GM19035 (cell line): ENCODE results near the gene SLC3A2.
A peak's percentile ranks its signal among the peaks of the same experiment; 100 is the strongest.
"Not testable (repeated sequence)": the region's sequence is repeated elsewhere in the genome, so short reads cannot be mapped to it uniquely, and the experiment has no call there.

Source experiments
- ATAC-seq: cut with Tn5 transposase; IDR thresholded peaks from one replicate; pipeline ENCODE4 v1.9.1; 2021; ENCODE audit not compliant: unreplicated experiment

Gene SLC3A2

DNA sequence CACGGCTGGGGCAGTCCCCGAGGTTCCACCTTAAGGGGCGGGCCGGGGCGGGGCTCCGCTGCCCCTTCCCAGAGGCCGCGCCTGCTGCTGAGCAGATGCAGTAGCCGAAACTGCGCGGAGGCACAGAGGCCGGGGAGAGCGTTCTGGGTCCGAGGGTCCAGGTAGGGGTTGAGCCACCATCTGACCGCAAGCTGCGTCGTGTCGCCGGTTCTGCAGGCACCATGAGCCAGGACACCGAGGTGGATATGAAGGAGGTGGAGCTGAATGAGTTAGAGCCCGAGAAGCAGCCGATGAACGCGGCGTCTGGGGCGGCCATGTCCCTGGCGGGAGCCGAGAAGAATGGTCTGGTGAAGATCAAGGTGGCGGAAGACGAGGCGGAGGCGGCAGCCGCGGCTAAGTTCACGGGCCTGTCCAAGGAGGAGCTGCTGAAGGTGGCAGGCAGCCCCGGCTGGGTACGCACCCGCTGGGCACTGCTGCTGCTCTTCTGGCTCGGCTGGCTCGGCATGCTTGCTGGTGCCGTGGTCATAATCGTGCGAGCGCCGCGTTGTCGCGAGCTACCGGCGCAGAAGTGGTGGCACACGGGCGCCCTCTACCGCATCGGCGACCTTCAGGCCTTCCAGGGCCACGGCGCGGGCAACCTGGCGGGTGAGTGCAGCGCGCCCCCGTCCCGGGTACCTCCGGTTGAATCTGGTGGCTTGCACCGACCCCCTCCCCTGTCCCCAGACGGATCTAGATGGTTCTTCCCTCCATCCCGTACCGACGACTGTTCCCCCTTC, at the start of gene SLC3A2:
Gene SLC3A2, plus strand, starts transcription at position 94 of the 776 bp plus-strand sequence. Its CDS starts 128 bp downstream, at position 222.
- ATAC-seq = peak; percentile 78

DNA sequence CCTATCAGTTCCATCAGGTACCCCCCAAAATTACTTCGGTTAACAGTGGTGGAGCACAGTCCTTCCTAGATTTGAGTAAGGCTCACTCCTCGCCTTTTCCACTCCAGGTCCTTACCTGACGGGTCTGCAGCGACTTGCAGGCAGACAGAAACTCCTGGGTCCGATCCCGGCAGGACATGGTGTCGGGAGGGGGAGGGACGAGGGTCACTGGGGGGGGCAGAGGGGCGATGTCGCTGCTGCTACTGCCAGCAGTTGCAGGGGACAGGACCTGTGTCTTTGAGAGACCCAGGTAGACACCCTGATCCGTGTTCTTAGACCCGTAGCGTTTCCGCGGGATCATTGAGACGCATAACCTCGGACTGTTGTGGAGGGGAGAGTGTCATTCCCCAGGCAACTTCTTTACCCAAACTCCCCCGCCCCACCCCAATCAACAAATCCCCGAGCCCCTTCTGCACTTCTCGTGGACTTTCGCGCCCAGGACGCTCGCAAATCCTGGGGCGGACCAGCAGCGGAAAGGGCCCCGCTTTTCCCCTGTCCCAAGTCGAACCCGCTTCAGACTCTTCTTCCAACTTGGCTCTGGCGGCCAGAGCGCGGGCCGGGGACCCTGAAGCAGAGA, 49.7 kb upstream of the SLC3A2 start:
- ATAC-seq = no peak

- peak; percentile 79 for ATAC-seq
Measured at GRCh38 chr11:62831520-62832335, 49.0 kb upstream of the SLC3A2 start, which contains the start of gene STX5. STX5 (minus strand) TSS chr11:62832051; CDS start chr11:62831243, 808 bp downstream.

DNA sequence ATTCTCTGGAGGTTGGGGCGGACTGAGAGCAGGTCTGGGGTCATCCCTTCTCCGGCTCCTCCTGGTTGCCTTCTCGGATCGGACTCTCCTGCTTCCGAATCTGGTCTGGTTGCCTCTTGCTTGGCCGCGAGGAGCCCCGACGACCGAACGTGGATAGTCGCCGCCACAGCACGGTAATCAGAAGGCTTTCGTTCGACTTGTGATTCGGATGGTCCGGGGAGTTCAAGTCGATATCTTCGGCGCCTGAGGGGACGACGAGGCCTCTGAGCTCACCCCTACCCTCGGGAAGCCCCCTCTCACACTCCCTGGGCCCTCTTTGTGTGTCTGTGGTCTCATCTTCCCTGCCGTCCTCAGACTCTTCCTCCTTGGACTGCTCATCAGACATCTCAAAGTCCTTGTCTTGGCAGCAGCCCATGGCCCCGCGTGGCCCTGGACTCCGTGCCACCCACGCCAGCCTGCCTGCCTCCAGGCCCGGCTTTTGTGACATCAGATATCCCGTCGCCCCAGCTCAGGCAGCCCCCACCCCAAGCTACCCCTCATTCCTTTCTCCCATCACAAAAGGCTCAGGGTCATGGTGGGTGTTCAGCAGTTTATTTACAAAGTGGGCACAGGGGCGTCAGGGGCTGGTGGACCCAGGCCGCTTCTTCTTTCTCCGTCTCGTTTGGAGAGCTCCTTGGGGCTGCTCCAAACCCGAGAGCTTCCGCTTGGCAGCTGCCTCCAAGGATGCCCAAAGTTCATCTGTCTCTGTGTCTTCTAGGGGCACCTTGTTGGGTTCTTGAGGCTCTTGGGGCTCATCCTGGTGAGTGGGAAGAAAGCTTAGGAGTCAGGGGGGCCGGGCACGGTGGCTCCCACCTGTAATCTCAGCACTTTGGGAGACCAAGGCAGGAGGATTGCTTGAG, 48.1 kb upstream of the SLC3A2 start, which contains the start of gene TEX54:
Gene TEX54, minus strand, starts transcription at position 506 of the 899 bp plus-strand sequence.
- ATAC-seq = peak; percentile 13

DNA sequence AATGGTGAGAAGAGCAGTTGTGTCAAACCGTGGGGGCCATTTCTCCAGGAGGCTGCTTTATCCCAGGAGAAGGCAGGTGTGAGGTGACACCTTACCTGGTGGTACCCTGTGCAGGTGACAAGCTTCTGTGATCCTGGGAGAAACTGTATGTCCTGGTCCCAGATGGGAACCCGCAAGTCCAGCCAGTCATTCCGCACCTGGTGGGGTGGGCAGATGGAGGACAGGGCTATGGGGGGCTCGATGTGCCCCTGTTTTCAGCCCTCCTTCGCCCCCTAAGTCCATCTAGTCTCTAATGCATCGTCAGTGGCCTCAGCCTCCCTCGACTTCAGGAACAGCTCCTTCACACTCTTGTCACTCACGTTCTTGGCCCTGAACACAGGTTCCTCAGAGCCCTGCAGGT, 45.4 kb upstream of the SLC3A2 start:
- ATAC-seq = no peak

GRCh38 chr11:62839050-62839945, 41.4 kb upstream of the SLC3A2 start, which contains the start of gene WDR74:
WDR74 (minus strand) TSS chr11:62839590; CDS start chr11:62839570, 20 bp downstream.
- ATAC-seq = peak; percentile 41

DNA sequence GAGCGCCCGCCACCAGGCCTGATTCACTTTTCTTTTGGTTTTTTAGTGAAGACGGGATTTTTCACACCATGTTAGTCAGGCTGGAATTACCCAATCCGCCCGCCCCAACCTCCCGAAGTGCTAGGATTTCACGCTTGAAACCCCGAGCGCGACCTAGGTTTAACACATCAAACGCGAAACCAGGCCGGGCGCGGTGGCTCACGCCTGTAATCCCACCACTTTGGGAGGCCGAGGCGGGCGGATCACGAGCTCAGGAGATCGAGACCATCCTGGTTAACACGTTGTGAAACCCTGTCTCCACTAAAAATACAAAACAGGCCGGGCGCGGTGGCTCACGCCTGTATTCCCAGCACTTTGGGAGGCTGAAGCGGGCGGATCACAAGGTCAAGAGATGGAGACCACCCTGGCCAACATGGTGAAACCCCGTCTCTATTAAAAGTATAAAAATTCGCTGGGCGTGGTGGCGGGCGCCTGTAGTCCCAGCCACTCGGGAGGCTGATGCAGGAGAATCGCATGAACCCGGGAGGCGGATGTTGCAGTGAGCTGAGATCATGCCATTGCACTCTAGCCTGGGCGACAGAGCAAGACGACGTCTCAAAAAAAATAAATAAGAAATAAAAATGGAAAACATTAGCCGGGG, 39.9 kb upstream of the SLC3A2 start:
- peak; percentile 4 for ATAC-seq

DNA sequence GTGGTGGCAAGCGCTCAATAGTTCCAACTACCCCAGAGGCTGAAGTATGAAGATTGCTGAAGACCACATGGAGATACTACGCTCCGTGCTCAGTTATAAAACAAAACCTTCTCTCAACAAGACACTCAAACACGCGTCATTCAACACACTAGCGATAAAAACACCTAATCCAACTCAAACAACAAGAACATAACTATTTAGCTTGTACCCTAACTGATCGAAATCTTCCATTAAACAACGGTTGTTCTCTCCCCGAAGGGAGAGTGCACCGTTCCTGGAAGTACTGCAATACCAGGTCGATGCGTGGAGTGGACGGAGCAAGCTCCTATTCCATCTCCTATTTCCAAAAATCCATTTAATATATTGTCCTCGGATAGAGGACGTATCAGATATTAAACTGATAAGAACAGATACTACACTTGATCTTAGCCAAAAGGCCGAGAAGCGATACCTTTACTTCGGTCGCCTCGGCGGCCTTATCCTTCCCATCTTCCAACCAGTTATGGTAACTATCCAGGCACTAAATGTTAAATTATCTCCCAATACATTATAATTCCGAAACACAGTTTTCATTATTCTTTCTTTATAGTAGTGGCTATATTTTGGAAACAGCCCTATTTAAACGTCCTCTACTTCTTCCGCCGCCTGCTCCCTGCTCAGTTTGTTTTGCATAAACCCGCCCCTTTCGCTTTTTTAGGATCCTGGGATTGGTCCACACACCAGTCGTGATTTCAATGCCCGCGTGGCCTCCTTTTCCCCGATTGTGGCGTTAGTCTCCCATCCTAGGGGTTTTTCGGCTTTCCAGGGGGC, 39.1 kb upstream of the SLC3A2 start:
- peak; percentile 61 for ATAC-seq

- ATAC-seq = no peak
Measured at GRCh38 chr11:62842171-62842741, 38.4 kb upstream of the SLC3A2 start.

GRCh38 chr11:62842891-62843290, 37.8 kb upstream of the SLC3A2 start:
- ATAC-seq = not testable (repeated sequence)

- no peak for ATAC-seq
Measured at GRCh38 chr11:62843466-62843865, 37.2 kb upstream of the SLC3A2 start.

- ATAC-seq = no peak
Measured at GRCh38 chr11:62844154-62844553, 36.5 kb upstream of the SLC3A2 start.

DNA sequence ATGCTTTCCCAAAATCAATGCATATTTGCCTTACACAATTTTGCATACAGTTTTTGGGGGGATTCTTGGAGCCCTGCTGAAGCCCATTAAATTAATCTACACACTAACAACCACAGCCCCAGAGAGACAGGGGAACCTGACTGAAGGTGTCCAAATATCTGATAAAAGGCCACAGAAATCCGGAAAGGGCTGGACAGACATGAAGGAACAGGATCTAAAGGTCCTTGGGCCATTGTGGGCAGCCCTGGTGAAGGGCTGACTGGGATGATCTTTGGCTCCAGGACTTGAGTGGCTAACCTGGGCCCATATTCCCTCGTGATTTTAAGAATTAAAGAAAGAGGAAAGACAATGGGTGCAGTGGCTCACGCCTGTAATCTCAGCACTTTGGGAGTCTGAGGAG, 34.5 kb upstream of the SLC3A2 start:
- ATAC-seq = no peak

- no peak for ATAC-seq
Measured at GRCh38 chr11:62847767-62848314, 32.9 kb upstream of the SLC3A2 start.

DNA sequence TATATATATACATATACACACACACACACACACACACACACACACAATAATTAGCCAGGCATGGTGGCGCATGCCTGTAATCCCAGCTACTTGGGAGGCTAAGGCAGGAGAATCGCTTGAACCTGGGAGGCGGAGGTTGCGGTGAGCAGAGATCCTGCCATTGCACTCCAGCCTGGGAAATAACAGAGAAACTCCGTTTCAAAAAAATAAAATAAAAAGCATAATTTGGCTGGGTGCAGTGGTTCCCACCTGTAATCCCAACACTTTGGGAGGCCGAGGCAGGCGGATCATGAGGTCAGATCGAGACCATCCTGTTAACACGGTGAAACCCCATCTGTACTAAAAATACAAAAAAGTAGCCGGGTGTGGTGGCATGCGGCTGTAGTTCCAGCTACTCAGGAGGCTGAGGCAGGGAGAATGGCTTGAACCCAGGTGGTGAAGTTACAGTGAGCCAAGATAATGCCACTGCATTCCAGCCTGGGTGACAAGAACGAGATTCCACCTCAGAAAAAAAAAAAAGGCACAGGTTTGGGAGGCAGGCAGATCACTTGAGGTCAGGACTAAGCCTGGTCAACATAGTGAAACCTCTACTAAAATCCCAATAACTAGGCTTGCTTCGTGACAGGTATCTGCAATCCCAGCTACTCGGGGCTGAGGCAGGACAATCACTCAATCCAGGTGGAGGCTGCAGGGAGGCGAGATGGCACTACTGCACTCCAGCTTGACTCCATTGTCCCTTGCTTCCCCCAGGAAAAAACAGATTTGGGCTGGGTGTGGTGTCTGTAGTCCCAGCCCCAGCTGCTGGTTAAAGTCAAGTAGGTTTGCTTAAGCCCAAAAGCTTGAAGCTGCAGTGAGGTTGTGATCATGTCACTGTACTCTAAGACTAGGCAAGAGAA, 29.5 kb upstream of the SLC3A2 start:
- ATAC-seq = no peak

- ATAC-seq = no peak
Measured at GRCh38 chr11:62851807-62852522, 28.7 kb upstream of the SLC3A2 start.
